Hematopoietic multipotent progenitor cell treated with erythropoietin and hydrocortisone succinate and interleukin-3 and kit ligand, for 6 days (in vitro differentiated cells): Measurements from ENCODE around the gene SETBP1.
A peak's percentile ranks its signal among the peaks of the same experiment; 100 is the strongest.

Source experiments
- DNase-seq: peaks from one replicate; pipeline ENCODE4 v3.0.0-alpha.2; 2015

SETBP1 gene

DNA sequence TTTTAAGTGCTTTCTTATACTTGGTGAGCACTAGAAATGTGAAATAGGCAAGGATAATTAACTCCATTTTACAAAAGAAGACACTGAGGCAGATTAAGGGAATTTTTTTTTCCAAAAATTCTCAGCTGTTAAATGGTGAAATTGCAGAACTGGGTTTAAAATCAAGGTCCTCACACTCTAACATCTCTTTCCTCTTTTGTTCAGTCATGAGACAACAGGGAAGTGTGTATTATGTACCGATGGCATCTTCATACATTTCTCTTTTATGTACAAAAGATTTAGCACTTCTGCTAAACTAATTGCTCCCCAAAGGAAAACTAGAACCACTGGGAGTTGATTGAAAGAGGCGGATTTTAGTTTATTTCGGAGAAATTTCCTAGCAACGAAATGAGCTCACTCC, 203.0 kb downstream of the SETBP1 start:
- no peak for DNase-seq

- DNase-seq = no peak
Observed at GRCh38 chr18:44884431-44884830, 203.7 kb downstream of the SETBP1 start.

DNA sequence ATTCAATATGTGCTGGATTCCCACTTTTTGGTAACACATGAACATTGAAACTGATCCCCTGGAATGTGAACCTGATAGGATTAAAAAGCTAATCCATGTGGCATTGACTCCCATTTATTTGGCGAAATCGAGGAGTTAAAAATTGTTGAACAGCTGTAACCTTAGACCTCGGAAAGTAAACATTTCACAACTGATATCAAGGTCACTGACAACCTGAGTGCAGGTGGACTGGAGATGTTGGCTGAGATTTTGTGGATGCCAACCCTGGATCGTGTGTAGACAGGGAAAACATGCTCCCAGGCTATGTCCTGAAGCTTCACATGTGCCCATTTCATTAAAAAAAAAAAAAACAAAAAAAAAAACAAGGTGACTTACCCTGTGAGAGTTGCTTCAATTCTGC, 204.8 kb downstream of the SETBP1 start:
- DNase-seq = no peak

- no peak for DNase-seq
Observed at GRCh38 chr18:44887227-44887631, 206.5 kb downstream of the SETBP1 start.

DNA sequence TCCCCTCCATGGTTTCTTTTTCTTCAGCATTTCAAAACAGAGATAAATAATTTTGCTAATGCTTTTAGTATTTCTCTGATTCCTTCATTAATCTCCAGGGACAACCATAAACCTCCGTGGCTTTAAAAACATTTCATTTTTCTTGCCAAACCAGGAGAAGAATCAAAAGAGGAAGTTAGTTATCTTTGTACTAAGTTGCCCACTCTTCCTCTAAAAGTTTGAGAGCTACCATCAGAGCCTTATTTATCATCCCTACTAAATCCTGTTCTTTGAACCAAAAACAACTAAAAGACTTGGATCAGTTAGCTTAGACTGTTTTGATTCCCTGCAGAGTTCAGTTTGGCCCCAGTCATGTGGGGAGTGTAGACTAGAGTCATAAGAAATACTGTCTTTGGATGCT, 208.4 kb downstream of the SETBP1 start:
- DNase-seq = peak; percentile 17

DNA sequence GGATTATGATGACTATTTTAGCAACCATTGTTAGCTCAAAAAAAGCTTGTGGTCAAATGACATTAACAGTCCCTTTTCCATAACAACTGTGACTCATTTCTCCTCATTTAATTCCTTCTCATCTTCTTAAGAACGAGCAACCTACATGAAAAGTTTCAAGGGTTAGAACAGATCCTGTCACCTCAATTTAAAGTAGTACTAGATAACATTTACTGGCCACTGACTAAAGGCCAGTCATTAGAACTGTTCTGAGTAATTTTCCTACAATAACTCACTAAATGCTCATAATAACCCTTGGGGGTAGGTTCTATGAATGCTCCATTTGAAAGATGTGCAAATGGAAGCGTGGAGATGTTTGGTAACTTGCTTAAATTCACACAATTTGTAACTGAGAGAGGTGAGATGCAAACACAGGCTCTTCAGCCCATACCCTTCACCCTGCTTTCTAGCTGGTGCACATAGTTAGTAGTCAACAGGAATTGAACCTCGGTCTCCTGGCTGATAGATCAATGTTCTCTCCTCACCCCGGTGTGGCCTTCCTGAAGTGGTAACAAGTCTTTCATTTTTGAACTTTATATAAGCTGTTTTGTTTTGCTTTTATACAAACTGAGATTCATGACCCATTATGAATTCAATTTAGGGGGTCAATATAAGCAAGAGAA, 212.5 kb downstream of the SETBP1 start:
- no peak for DNase-seq

- DNase-seq = no peak
Observed at GRCh38 chr18:44893966-44894365, 213.3 kb downstream of the SETBP1 start.

GRCh38 chr18:44895176-44895798, 214.6 kb downstream of the SETBP1 start:
- DNase-seq = peak; percentile 58

- DNase-seq = no peak
Observed at GRCh38 chr18:44896846-44897245, 216.2 kb downstream of the SETBP1 start.

DNA sequence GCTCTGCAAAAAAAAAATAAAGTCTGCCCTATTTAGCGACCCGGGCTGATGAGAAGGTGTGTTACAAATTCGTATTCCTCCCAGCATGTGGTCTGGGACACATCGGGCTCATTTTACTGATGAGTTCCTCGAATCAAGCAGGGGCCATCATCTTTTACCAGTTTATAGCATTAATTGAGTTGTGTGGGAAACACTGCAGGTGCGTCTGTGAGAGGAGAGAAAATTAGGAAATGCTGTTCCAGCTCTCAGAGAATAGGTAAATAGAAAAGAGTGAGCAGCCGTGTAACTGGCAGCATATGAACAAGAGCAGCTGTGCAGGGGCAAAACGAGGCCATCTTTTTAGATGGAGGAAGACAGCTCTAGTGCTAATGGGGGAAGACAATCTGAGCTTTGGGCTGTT, 216.7 kb downstream of the SETBP1 start:
- no peak for DNase-seq

DNA sequence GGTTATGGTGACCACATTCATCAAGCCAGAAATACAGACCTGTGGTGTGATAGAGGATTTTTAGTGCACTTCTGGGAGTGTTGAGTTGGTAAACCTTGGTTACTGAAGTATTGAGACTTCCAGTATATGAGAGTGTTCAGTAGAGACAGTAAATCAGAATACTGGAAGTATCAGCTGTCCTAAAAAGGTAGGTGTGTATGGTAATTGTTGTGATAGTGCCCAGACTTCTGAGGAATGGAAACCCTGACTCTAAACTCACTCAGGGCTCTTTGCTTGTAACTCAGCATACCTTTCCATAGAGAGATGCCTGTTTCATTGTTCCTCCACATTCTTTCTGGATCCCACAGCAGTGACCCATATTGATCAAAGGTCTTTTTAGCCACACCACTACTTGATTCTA, 217.1 kb downstream of the SETBP1 start:
- no peak for DNase-seq

- no peak for DNase-seq
Observed at GRCh38 chr18:44898498-44898897, 217.8 kb downstream of the SETBP1 start.

GRCh38 chr18:44899832-44900231, 219.1 kb downstream of the SETBP1 start:
- no peak for DNase-seq

DNA sequence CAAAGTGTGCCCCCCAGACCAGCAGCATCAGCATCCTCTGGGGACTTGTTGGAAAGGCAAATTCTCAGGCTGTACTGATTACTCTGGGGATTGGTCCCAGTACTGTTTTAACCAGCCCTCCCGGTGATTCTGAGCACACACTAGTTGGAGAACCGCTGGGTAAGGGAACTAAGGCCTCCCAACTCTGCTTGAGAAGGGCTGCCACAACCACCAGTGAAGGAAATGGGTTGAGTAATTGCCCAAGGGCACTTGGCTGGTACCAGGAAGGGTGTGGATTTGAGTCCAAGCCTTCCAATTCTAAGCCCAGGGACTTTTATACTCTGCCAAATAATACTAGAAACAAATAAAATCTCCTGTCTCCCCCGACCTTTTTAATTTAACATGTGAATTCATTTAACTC, 219.9 kb downstream of the SETBP1 start:
- no peak for DNase-seq

DNA sequence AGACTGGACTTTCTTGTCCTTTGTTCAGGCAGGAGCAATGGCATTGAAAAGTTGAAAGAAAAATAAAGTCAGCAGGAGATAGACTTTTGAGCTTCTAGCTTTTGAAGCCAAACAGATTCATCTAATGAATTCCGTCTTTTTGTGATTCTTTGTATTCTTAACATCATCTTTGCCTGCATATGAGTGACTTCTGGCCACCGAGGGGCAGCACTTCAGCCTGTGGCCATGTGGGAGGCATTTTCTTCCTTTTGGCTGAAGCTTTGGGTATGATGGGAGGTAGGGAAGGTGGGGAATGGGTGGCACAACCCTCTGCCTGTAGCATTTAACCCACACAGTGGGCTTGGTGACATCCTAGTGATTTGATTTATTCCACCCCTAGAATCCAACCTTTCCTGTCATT, 220.6 kb downstream of the SETBP1 start:
- DNase-seq = no peak

DNA sequence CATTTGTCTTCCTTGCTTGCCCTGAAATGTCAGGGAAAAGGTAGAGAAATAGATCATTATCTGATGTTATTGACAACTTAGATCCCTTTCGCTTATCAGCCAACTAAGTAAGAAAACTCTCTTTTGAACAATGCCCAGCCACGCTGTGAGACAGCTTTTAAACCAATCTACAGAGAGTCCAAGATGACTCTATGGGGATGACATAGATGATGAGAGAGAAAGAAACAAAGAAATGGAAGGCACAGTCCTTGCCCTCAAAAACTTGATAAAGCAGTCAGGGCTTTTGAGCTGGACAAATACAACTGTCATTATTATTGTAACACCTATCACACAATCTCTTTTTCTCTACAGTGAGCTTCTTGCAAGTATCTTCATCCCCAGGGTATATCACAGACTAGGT, 222.6 kb downstream of the SETBP1 start:
- DNase-seq = no peak

GRCh38 chr18:44904768-44905167, 224.1 kb downstream of the SETBP1 start:
- no peak for DNase-seq

DNA sequence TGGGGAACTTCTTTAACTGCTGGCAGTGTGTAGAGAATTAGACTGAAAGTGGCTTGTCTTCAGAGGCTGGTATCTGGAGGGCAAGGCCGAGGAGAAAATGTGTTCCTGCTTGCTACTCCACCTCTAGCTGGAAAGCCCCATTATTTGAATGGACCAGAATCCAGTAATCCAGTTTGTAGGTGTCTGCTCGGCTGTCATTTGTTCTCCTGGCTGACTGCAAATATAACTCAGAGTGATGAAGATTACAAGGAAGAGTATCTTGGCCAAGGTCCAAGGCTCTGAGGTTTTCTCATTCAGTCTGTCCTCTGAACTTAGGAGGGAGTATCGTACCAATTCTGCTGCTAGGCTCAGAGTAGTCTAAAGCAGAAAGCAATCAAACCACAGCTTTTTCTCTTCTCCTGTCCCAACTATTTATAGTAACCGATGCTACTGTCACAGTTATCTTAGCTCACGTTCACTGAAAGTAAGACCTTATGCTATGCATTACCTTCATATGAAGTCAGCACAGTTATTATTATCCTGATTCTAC, 228.6 kb downstream of the SETBP1 start:
- peak; percentile 36 for DNase-seq

- DNase-seq = no peak
Observed at GRCh38 chr18:44911260-44911659, 230.6 kb downstream of the SETBP1 start.

DNA sequence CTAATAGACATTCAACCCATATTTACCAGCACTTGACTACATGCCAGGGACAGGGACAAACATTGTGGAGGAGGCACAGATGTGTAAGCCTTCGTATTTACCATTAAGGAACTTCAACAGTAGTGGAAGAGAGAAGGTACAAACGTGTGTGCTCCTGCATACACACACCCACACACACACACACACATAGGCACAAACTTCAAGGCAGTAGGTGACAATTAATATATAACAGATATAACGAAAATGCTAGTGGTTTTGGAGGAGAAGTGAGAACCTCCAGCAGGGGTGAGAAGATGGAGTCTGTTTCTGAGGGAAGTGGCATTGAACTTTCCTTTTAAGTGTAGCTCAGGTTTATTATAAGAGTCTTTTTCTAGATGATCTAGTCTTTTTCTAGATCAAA, 231.1 kb downstream of the SETBP1 start:
- DNase-seq = no peak

DNA sequence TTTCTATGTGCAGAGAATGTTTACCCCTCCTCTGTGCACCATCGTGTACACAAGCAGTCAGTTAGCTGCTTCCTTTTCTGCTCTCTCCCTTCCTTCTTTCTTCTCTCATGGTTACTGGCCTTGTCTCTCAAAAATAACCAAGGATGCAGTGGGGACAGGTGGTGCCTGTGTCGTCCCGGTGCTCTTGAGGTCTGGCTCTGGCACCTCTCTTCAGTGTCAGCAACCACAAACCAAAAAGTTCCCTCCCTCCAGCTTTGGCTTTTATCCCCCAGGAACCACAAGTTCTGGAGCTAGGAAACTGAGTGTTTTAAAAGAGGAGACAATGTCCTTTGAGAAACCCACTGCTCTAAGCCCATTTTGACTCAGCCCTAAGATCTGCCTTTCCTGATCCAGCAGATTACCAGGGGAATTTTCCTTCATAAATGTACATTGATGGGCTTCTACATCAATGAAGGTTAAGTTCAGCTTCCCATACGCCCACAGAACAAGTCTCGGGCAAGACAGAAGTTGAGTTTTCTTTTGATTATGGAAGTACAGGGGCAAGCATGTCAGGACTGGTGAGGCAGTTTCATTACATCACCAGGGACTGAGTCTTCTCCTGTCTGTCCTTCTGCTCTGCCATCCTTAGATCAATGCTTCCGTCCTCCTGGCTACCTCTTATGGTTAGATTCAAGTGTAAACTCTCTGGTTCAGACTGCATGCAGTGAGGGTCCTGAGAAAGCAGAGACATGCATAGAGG, 232.2 kb downstream of the SETBP1 start:
- no peak for DNase-seq

GRCh38 chr18:44914028-44914427, 233.3 kb downstream of the SETBP1 start:
- DNase-seq = no peak

DNA sequence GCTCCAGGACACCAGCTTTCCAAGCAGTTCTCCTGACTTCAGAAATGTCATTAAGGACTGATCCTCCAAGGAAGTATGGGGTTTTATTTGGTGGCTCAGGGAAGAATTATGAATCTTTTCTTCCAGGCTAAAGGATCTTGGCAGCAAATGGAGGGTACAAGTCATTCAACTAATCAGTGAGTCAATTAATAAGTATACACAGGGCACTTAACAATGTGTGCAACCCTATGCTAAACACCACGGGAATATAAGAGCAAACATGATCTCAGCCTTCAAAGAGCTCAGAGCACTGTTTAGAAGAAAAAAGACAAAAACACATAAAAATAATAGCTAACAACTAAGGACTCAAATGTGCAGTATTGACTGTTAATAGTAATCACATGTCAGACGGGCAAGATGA, 234.5 kb downstream of the SETBP1 start:
- DNase-seq = no peak

DNA sequence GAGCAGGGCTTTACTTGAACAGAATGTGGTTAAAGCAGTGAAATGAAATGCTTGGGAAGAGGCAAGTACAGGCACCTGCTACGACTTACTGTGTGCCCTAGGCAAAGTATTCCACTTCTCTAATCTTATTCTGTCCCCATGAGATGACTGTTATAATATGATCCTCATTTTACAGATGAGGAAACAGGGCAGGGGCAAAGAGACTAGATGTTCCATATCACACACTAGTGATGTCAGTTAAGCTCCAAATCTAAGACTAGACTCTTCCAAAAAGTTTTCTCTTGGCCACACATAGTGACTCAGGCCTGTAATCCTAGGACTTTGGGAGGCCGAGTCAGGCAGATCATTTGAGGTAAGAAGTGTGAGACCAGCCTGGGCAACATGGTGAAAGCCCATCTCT, 235.0 kb downstream of the SETBP1 start:
- no peak for DNase-seq
